Sigmoid colon (tissue), 4 donors: ENCODE measurements around the gene SPPL3.

Experiments
- POLR2AphosphoS5 ChIP-seq, 4 donors: sonication (generic); formaldehyde crosslinking; IDR thresholded peaks; one replicate each; pipeline ENCODE4 v1.6.1; 2017; ENCODE audit warnings: antibody characterized with exemption in 4 of 4
- TF ChIP-seq, protein P1 (sequence below), 4 experiments: fragments of 450-650 bp in 3 of 4; fragments of 200-600 bp in 1 of 4; IDR thresholded peaks; one replicate each; pipeline ENCODE4 v1.5.1; 2016 to 2019; ENCODE audit warnings: antibody characterized with exemption in 4 of 4, mild to moderate bottlenecking in 3 of 4, moderate library complexity in 2 of 4

DNA sequence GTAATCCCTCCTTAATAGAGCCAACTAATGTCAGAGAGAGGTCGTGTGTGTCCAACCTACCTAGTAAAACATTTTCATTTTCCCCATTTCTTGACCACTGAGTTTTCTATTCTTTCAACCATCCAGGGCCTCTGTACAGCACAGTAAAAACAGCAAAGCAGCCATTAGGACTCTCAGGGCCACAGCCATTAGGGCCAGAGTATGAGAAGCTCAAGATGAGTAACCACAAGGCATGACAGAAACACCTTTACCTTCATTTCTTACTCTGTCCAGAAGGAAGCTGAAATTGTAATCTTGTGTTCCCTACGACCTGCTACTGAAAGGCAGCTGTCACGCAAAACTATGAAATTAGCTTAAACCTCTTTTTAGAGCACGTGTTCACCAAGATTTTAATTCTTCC lies 2.3 kb downstream of the SPPL3 start:
- TF ChIP-seq, protein P1, sequence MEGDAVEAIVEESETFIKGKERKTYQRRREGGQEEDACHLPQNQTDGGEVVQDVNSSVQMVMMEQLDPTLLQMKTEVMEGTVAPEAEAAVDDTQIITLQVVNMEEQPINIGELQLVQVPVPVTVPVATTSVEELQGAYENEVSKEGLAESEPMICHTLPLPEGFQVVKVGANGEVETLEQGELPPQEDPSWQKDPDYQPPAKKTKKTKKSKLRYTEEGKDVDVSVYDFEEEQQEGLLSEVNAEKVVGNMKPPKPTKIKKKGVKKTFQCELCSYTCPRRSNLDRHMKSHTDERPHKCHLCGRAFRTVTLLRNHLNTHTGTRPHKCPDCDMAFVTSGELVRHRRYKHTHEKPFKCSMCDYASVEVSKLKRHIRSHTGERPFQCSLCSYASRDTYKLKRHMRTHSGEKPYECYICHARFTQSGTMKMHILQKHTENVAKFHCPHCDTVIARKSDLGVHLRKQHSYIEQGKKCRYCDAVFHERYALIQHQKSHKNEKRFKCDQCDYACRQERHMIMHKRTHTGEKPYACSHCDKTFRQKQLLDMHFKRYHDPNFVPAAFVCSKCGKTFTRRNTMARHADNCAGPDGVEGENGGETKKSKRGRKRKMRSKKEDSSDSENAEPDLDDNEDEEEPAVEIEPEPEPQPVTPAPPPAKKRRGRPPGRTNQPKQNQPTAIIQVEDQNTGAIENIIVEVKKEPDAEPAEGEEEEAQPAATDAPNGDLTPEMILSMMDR (IDR thresholded peaks at IDR 0.05) = no peak
- no peak for TF ChIP-seq POLR2AphosphoS5 (IDR thresholded peaks at IDR 0.05)
